NOMO-1 treated with dmso at 0.1 percent for 144 hours (cell line): Measurements from ENCODE around the gene AFF4.
"Not testable (repeated sequence)": the region's sequence is repeated elsewhere in the genome, so short reads cannot be mapped to it uniquely, and the experiment has no call there.

Source experiments
- DNase-seq: peaks from one replicate; lab custom pipeline; 2025; ENCODE audit not compliant: unreplicated experiment; lab: John Stamatoyannopoulos, UW

AFF4 gene

DNA sequence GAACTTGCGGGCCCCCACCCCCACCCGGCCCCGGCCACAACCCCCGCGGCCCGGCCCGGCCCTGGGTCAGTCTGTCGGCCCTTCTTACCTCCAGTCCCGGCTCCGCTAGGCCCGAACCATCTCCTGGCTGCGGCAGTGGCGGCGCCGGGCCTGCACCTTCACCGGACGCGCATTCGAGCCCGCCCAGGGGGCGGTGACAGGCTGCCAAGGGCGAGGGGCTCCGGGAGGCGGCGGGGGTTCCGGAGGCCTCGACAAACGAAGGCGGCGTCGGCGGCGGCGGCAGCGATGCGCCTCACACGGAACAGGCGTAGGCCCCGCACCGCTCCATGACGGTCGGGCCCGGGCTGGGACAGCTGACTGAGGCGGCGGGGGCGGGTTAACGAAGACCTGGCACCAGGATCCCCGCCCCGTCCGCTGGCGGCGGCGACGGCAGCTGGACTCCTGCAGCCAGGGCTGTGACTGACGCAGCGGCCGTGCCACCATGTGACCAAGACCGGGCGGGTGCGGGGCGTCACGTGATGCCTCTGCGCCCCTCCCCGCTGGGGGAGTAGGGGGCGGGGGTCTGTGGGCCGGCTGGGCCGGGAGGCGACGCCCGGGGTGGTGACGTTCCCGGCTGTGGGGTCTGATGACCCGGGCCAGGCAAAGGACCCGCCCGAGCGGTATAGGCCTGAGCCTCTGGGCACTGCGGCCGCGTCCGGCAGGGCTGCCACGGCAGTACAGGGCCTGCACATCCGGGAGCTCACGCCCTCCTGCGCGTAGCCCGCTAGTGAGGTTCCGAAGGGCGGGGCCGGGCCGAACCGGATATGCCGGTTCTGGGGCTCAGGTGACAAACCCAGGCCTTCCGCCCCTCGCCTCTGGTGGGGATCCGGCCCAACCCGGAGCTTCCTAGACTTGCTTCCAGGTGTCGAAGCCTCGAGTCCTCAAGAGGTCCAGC is at the start of gene AFF4:
Gene AFF4, minus strand, starts transcription at position 464 of the 934 bp plus-strand sequence. CDS start 26,445 bp downstream, outside the sequence.
- DNase-seq = peak; percentile 91

GRCh38 chr5:133008455-133008854 is 45.0 kb upstream of the AFF4 start:
- DNase-seq = not testable (repeated sequence)

DNA sequence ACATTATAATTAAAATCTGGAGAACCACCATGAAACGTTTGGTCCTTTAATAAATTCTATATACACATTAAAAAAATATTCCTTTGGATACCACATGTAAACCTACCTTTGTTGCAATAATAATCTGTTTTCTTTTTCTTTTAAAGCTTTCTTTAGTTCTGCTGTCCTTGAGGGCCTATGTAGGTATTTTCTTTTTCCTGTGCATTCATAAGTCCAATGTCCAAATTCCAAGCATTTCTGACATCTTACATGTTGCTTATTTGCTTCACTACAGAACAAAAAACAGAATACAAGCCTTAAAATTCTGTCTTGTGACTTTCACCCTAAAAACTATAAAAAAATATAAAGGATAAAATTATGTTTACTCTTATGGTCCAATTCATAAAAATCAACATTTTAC is 43.2 kb upstream of the AFF4 start:
- DNase-seq = no peak

DNA sequence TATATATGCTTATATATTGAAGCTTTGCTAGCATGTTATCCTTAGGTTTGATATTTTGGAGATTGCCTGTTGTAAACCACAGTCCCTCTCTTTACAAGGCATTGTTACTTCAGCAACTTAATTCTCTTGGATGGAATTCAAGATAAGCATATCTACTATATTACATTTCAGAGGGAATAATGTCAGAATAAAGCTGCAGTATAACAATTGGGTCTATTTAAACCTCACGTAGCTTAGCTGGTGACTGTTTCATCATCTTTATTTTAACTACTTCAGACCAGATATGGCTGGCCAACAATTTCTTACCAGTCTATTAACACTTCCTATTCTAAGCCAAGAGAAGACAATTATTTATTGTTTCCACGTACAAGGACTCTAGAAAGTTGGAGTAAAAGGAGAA is 35.8 kb upstream of the AFF4 start:
- no peak for DNase-seq

DNA sequence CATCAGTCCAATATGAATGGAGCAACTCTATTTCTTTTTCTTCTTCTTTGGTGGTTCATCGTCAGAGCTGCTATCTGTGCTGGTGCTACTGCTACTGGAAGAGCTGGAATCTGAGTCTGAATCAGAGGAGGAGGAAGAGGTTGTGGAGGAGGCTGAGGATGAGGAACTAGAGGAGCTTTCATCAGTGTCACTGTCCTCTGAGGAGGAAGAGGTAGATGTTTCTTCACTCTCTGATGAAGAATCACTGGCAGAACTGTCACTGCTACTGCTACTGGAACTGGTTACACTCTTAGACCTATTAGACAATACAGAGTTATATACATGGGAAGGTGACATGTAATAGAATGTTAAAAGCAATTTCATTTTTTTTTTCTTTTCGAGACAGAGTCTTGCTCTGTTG is 35.1 kb upstream of the AFF4 start:
- DNase-seq = no peak

- DNase-seq = no peak
These were observed 32.9 kb upstream of the AFF4 start for GRCh38 chr5:132996307-132996706.

GRCh38 chr5:132987531-132988408 is 24.3 kb upstream of the AFF4 start:
- DNase-seq = no peak

DNA sequence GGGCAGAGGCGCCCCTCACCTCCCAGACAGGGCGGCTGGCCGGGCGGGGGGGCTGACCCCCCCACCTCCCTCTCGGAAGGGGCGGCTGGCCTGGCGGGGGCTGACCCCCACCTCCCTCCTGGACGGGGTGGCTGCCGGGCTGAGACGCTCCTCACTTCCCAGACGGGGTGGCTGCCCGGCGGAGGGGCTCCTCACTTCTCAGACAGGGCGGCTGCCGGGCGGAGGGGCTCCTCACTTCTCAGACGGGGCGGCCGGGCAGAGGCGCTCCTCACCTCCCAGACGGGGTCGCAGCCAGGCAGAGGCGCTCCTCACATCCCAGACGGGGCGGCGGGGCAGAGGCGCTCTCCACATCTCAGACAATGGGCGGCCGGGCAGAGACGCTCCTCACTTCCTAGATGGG is 19.5 kb upstream of the AFF4 start:
- DNase-seq = not testable (repeated sequence)

DNA sequence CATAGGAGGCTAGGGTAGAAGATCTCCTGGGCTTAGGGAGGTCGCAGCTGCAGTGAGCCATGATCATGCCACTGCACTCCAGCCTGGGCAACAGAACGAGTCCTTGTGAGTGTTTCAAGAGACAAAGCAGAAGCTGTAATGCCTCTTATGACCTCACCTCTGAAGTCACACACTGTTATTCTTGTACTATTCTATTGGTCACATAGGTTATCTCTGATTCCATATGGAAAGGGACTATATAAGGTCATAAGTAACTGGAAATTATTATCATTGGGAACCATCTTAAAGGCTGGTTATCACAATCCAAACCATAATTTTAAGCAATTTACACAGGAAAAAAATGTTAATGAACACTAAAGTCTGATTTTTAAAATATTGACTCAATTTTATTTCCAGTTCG is 17.9 kb upstream of the AFF4 start:
- no peak for DNase-seq

DNA sequence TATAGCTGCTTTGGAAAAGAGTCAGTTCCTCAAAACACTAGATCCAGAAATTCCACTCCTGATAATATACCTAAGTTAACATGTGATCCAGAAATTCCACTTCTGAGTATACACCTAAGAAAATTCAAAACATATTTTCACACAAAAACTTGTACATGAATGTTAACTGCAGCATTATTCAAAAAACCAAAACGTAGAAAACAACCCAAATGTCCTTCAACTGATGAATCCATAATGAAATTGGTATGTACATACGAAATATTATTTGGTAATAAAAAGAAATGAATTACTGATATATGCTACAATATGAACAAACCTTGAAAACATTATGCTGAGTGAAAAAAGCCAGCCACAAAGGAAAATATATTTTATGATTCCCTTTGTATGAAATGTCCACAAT is 16.5 kb upstream of the AFF4 start:
- DNase-seq = no peak

- peak; percentile 32 for DNase-seq
These were observed 16.0 kb upstream of the AFF4 start for GRCh38 chr5:132979367-132979940.

DNA sequence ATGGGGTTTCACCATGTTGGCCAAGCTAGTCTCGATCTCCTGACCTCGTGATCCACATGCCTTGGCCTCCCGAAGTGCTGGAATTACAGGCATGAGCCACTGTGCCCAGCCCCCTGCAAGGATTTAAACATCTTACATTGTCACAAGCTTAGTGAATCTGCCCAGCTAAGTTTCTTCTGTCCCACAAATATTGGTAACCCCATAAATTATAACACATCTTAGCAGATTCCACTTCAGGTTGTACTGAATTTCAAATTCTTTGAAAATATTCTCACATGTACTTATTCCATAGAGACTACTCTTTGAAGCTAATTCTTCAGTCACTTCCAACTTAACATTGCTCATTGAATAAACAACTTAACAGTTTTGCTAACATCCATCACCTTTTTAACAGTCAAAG is 13.4 kb upstream of the AFF4 start:
- no peak for DNase-seq

DNA sequence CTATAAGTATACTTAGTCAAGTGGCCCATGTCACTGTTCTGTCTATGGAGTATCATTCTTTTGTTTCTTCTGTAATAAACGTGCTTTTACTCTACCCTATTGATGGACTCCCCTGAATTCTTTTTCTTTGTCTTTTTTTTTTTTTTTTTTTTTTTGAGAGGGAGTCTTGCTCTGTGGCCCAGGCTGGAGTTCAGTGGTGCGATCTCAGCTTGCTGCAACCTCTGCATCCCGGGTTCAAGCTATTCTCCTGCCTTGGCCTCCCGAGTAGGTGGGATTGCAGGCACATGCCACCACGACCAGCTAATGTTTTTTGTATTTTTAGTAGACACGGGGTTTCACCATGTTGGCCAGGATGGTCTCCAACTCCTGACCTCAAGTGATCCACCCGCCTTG is 9.0 kb upstream of the AFF4 start:
- DNase-seq = not testable (repeated sequence)

GRCh38 chr5:132971483-132972435 is 8.3 kb upstream of the AFF4 start:
- no peak for DNase-seq

DNA sequence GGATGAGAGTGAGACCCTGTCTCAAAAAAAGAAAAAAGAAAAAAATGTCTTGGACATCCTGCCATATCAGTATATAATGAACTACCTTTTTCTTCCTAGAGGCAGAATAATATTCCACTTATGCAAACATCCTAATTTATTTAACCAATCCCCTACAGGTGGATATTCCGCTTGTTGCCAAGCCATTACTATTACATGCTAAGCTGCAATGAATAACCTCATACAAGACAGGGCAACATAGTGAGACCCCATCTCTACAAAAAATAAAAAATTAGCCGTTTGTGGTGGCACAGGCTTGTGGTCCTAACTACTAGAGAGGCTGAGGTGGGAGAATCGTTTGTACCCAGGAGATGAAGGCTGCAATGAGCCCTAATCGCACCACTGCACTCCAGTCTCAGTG is 1.7 kb upstream of the AFF4 start:
- DNase-seq = no peak

- no peak for DNase-seq
These were observed 909 bp downstream of the AFF4 start for GRCh38 chr5:132962429-132963021.

- no peak for DNase-seq
These were observed 1.5 kb downstream of the AFF4 start for GRCh38 chr5:132961887-132962286.

GRCh38 chr5:132961123-132961815 is 2.2 kb downstream of the AFF4 start:
- not testable (repeated sequence) for DNase-seq

DNA sequence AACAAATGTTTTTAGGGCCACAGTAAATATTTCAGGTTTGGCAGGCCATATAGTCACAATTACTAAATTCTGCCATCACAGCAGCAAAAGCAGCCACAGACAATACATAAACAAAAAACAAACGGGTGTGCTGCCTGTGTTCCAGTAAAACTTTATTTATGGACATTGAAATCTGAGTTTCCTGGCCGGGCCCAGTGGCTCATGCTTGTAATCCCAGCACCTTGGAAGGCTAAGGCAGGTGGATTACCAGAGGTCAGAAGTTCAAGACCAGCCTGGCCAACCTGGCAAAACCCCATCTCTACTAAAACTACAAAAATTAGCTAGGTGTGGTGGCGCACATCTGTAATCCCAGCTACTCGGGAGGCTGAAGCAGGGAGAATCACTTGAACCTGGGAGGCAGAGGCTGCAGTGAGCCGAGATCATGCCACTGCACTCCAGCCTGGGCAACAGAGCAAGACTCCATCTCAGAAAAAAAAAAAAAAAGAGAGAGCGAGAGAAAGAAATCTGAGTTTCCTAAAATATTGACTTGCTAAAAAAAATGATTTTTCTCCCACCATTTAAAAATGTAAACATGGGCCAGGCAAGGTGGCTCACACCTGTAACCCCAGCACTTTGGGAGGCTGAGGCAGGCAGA is 7.2 kb downstream of the AFF4 start:
- not testable (repeated sequence) for DNase-seq
